MM.1S (cell line): ENCODE measurements around the gene PALM3.

ENCODE experiments used
- CTCF ChIP-seq: fragments of 300-600 bp; sonication (generic); IDR thresholded peaks from 2 replicates; pipeline ENCODE4 v1.5.1; 2016; ENCODE audit warnings: antibody characterized with exemption, low read length, mixed read lengths
- EZH2 ChIP-seq: fragments of 300-600 bp; sonication (generic); optimal IDR thresholded peaks from 2 replicates; pipeline ENCODE3; 2017; ENCODE audit warnings: low read depth, mild to moderate bottlenecking, antibody characterized with exemption, low read length, mixed read lengths
- EZH2phosphoT487 ChIP-seq: fragments of 300-600 bp; sonication (generic); IDR thresholded peaks from 2 replicates; pipeline ENCODE4 v1.6.1; 2018; ENCODE audit warnings: antibody characterized with exemption, low read length

- peak; percentile 38 for TF ChIP-seq CTCF
- no peak for TF ChIP-seq EZH2
- TF ChIP-seq EZH2phosphoT487 = no peak
Observed at GRCh38 chr19:14091081-14091812, 29.4 kb upstream of the PALM3 start.
